ENCODE results near the gene MLEC. TPM values are rescaled to one million over a fixed set of nuclear protein-coding genes. Genes with fewer than 3 reads are reported as not detected.

The MLEC gene
- total RNA-seq, 1 experiment from 2014 or later = 290 TPM

DNA sequence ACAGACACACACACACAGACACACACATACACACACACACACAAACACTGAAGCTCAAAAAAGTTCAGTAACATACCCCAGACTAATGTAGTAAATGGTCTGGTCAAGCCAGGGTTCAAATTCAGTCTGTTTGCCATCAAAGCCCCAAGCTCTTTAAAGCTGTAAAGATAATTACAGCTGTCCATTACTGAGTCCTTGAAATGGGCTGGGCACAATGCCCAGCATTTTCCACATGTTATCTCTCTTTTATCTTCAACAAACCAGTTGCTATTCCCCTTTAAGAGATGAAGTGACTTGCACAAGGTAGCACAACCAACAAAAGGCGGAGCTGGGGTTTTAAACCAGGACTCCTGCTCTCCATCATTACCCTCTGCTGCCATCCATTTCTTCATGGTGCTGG is 15.7 kb downstream of the MLEC start:
- intact Hi-C loops (cut with micrococcal nuclease; ENCODE audit: unreplicated experiment) = no loop called here
- H3K9me3 Mint-ChIP-seq (ENCODE audit: low read depth, unreplicated experiment) = no peaks in the 10 kb centered on the region
- H3K36me3 Mint-ChIP-seq (ENCODE audit: insufficient read depth, unreplicated experiment) = peaks cover 54% of the 10 kb centered on the region
- TF ChIP-seq, protein P1, sequence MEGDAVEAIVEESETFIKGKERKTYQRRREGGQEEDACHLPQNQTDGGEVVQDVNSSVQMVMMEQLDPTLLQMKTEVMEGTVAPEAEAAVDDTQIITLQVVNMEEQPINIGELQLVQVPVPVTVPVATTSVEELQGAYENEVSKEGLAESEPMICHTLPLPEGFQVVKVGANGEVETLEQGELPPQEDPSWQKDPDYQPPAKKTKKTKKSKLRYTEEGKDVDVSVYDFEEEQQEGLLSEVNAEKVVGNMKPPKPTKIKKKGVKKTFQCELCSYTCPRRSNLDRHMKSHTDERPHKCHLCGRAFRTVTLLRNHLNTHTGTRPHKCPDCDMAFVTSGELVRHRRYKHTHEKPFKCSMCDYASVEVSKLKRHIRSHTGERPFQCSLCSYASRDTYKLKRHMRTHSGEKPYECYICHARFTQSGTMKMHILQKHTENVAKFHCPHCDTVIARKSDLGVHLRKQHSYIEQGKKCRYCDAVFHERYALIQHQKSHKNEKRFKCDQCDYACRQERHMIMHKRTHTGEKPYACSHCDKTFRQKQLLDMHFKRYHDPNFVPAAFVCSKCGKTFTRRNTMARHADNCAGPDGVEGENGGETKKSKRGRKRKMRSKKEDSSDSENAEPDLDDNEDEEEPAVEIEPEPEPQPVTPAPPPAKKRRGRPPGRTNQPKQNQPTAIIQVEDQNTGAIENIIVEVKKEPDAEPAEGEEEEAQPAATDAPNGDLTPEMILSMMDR (IDR thresholded peaks at IDR 0.05; ENCODE audit: unreplicated experiment) = no peak
- no TSS peak for BruUV-seq (replicated peaks)
- no peak for DNase-seq
- CTCF ChIA-PET = no interaction called here
- H3K4me3 Mint-ChIP-seq (ENCODE audit: low read depth, unreplicated experiment) = no peak overlapping the region
- H3K27ac Mint-ChIP-seq (ENCODE audit: unreplicated experiment) = no peak overlapping the region
- no peaks in the 10 kb centered on the region for H3K27me3 Mint-ChIP-seq (ENCODE audit: unreplicated experiment)
- no peaks in the 10 kb centered on the region for H3K4me1 Mint-ChIP-seq (ENCODE audit: low read depth, unreplicated experiment)

DNA sequence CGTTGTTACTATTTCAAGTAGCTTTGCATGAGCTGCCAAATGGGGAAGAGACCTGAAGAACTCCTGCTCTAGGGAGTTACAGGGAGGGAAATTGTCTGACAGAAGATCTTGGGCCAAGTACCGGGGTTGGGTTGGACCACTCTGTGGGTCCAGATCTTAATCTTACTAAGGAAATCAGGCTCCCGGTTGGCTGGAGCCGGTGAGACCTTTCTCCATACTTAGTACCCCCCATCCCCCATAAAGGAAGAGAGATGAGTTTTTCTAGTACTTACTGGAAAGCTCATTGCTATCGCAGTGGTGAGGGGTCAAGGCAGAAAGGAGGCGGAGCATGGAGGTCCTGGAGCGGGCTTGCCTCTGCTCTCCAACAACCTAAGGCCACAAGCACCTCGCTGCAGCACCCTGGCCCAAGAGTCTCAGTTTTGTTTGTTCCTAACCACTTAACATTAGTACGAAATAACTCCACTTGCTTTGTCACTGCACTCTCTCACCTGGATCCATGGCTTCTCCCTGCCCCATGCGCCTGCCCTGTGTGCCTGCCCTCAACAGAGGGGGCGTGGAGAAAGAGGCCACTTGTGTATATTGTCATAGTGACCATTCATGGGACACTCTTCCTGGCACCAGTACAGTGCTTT is 16.5 kb downstream of the MLEC start:
- Mint-ChIP-seq H3K9me3 (ENCODE audit: low read depth, unreplicated experiment) (no peaks in the 10 kb centered on the region), H3K27me3 (ENCODE audit: unreplicated experiment) (no peaks in the 10 kb centered on the region), H3K27ac (ENCODE audit: unreplicated experiment) (no peak overlapping the region), H3K4me1 (ENCODE audit: low read depth, unreplicated experiment) (no peaks in the 10 kb centered on the region), H3K4me3 (ENCODE audit: low read depth, unreplicated experiment) (no peak overlapping the region), H3K36me3 (ENCODE audit: insufficient read depth, unreplicated experiment) (peaks cover 53% of the 10 kb centered on the region)
- TF ChIP-seq, protein P1 (IDR thresholded peaks at IDR 0.05; ENCODE audit: unreplicated experiment) = no peak
- BruUV-seq (replicated peaks) = no TSS peak
- DNase-seq = no peak
- CTCF ChIA-PET = no interaction called here
- intact Hi-C loops (cut with micrococcal nuclease; ENCODE audit: unreplicated experiment) = no loop called here

DNA sequence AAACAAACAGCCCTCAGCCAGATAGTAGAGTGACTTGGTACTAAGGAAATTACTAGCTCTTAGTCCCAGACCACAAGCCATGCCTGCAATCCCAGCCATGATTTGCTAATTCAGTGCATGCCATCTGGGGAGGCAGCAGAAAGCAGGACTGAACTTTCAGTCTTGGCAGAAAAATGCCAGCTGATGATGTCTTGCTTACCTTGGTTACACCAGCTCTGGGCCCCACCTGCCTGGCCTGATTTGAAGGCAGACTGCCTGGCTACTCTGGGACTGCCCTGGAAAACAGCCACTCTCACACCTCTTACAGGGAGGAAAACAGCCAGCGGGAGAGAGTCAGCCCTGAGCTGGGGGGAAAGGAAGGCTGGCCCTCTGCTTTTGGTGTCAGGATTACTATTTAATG is 18.7 kb downstream of the MLEC start:
- TF ChIP-seq, protein P1 (IDR thresholded peaks at IDR 0.05; ENCODE audit: unreplicated experiment) = no peak
- BruUV-seq (replicated peaks) = no TSS peak
- intact Hi-C loops (cut with micrococcal nuclease; ENCODE audit: unreplicated experiment) = no loop called here
- Mint-ChIP-seq H3K4me1 (ENCODE audit: low read depth, unreplicated experiment) (peaks cover 8% of the 10 kb centered on the region), H3K27me3 (ENCODE audit: unreplicated experiment) (no peaks in the 10 kb centered on the region), H3K27ac (ENCODE audit: unreplicated experiment) (no peak overlapping the region), H3K9me3 (ENCODE audit: low read depth, unreplicated experiment) (no peaks in the 10 kb centered on the region), H3K36me3 (ENCODE audit: insufficient read depth, unreplicated experiment) (peaks cover 52% of the 10 kb centered on the region), H3K4me3 (ENCODE audit: low read depth, unreplicated experiment) (no peak overlapping the region)
- no peak for DNase-seq
- CTCF ChIA-PET = no interaction called here

DNA sequence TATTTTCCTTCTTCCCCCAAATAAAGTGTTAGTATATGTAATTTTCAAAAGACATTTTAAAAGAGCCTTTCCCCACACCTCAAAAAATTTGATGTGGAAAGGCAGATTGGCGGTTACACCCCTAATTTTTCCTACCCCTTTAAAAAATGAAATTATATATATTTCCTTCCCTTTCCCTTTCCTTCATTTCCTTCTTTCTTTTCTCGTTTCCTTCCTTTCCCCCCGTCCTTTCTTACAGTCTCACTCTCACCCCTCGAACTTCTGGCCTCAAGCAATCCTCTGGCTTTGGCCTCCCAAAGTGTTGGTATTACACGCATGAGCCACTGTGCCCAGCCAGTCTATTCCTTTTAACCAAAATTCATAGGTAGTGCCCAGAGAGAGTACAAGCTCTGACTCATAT is 19.1 kb downstream of the MLEC start:
- Mint-ChIP-seq H3K9me3 (ENCODE audit: low read depth, unreplicated experiment) (no peaks in the 10 kb centered on the region), H3K36me3 (ENCODE audit: insufficient read depth, unreplicated experiment) (peaks cover 52% of the 10 kb centered on the region), H3K4me1 (ENCODE audit: low read depth, unreplicated experiment) (peaks cover 9% of the 10 kb centered on the region), H3K27ac (ENCODE audit: unreplicated experiment) (no peak overlapping the region), H3K27me3 (ENCODE audit: unreplicated experiment) (no peaks in the 10 kb centered on the region), H3K4me3 (ENCODE audit: low read depth, unreplicated experiment) (no peak overlapping the region)
- DNase-seq = no peak
- TF ChIP-seq, protein P1 (IDR thresholded peaks at IDR 0.05; ENCODE audit: unreplicated experiment) = no peak
- CTCF ChIA-PET = interaction anchor here (0.7 kb wide), 1 partner anchor 192 kb away, joined by 5 read pairs; no protein-coding TSS in a partner anchor
- BruUV-seq (replicated peaks) = no TSS peak
- intact Hi-C loops (cut with micrococcal nuclease; ENCODE audit: unreplicated experiment) = no loop called here
